Mucosa of rectum (tissue), 2 donors: ENCODE data around the gene ARHGDIA.

Experiments
- H3K27ac ChIP-seq, 2 donors: one replicate each; pipeline ENCODE4 v1.7.0; 2013; ENCODE audit warnings: inconsistent platforms in 2 of 2, low read depth in 2 of 2, low read length in 2 of 2
- H3K27me3 ChIP-seq, 2 donors: one replicate each; pipeline ENCODE4 v1.7.0; 2013; ENCODE audit warnings: low read length in 2 of 2; ENCODE audit not compliant: control insufficient read depth in 2 of 2, insufficient read depth in 2 of 2
- H3K36me3 ChIP-seq, 2 donors: one replicate each; pipeline ENCODE4 v1.7.0; 2013; ENCODE audit warnings: low read length in 2 of 2; ENCODE audit not compliant: control insufficient read depth in 2 of 2, insufficient read depth in 2 of 2
- H3K4me1 ChIP-seq, 2 donors: one replicate each; pipeline ENCODE4 v1.7.0; 2013; ENCODE audit warnings: low read length in 2 of 2, mild to moderate bottlenecking in 1 of 2; ENCODE audit not compliant: control insufficient read depth in 2 of 2, insufficient read depth in 2 of 2
- H3K4me3 ChIP-seq, 2 donors: one replicate each; pipeline ENCODE4 v1.7.0; 2013; ENCODE audit warnings: low read length in 2 of 2
- H3K9ac ChIP-seq, 2 donors: one replicate each; pipeline ENCODE4 v1.7.0; 2013; ENCODE audit warnings: low read length in 2 of 2, low read depth in 1 of 2, mild to moderate bottlenecking in 1 of 2
- H3K9me3 ChIP-seq, 2 donors: one replicate each; pipeline ENCODE4 v1.7.0; 2013; ENCODE audit warnings: low read length in 2 of 2; ENCODE audit not compliant: control insufficient read depth in 2 of 2
- donor health status: healthy.
- donor health status: Normal muscosa, but diverticular disease.

ARHGDIA gene

GRCh38 chr17:81825841-81826466, 45.2 kb downstream of the ARHGDIA start:
- peaks cover 24 to 27% of the 10 kb centered on the region in 2 donors for H3K4me1 ChIP-seq
- H3K27me3 ChIP-seq = no peaks in the 10 kb centered on the region
- H3K27ac ChIP-seq = no peak overlapping the region
- H3K36me3 ChIP-seq = no peaks in the 10 kb centered on the region
- no peak overlapping the region for H3K9ac ChIP-seq
- H3K9me3 ChIP-seq = no peaks in the 10 kb centered on the region
- no peak overlapping the region for H3K4me3 ChIP-seq

DNA sequence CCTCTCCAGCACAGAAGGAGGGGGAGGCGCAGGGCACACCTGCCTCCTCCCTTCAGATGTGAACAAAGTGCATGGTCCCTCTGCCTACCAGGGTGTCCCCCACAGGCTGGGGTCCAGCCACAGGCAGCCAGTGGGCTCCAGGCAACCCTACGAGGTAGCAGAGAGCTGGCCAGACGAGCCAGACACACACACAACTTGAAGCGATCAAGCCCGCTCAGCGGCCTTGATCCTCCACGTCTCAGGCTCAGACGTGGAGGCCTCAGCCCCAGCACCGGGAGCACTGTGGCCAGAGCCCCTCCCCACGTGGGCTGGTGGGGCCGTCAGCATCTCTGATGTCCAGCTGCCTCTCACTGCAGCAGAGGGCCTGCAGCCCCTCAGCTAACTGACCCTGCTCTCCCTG, 46.5 kb downstream of the ARHGDIA start:
- H3K4me1 ChIP-seq = peaks cover 24 to 27% of the 10 kb centered on the region in 2 donors
- no peaks in the 10 kb centered on the region for H3K9me3 ChIP-seq
- no peak overlapping the region for H3K27ac ChIP-seq
- H3K36me3 ChIP-seq = no peaks in the 10 kb centered on the region
- H3K27me3 ChIP-seq = no peaks in the 10 kb centered on the region
- no peak overlapping the region for H3K9ac ChIP-seq
- H3K4me3 ChIP-seq = no peak overlapping the region

DNA sequence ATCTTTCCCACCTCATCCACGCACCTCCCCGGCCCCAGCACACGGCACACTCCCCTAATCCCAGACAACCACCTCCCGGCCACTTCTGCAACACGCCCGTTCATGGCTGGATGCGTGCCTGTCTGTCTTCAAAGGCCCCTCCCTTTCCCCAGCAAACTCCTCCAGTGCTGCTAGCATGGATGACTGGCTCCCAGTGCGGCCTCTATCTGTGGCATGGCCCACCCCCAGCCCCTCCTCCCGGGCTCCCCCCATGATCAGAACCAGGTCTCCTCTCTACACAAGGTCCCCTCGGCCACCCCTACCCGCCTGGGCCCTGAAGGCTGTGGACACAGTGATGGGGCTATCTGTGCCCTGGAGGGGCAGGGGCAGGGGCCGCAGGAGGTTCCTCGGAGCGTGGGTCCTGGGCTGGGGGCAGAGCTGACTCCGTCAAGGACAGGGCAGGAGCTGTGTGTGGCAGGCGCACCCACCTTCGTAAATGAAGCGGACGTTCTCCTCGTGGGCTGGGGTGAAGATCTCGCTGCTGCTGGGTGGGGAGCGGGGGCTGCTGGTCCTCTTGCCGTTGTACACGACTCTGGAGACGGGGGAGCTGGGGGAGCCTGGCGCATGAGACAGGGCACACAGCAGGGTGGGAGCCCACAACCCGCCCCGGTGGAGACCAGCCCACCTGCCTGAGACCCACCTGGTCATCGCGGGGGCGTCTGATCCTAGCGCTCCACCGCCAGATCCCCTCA, 47.2 kb downstream of the ARHGDIA start:
- Histone ChIP-seq H3K27me3 (no peaks in the 10 kb centered on the region), H3K27ac (no peak overlapping the region), H3K36me3 (no peaks in the 10 kb centered on the region), H3K9ac (no peak overlapping the region), H3K4me1 (peaks cover 24 to 27% of the 10 kb centered on the region in 2 donors), H3K9me3 (no peaks in the 10 kb centered on the region), H3K4me3 (no peak overlapping the region)

- H3K9me3 ChIP-seq = no peaks in the 10 kb centered on the region
- H3K9ac ChIP-seq = peak overlapping the region in 1 of 2 donors; percentile 81
- peaks cover 24 to 27% of the 10 kb centered on the region in 2 donors for H3K4me1 ChIP-seq
- H3K36me3 ChIP-seq = no peaks in the 10 kb centered on the region
- peak overlapping the region; percentile 96 to 97 for H3K27ac ChIP-seq
- H3K27me3 ChIP-seq = no peaks in the 10 kb centered on the region
- H3K4me3 ChIP-seq = no peak overlapping the region
These were observed 47.9 kb downstream of the ARHGDIA start for GRCh38 chr17:81822996-81823819.

DNA sequence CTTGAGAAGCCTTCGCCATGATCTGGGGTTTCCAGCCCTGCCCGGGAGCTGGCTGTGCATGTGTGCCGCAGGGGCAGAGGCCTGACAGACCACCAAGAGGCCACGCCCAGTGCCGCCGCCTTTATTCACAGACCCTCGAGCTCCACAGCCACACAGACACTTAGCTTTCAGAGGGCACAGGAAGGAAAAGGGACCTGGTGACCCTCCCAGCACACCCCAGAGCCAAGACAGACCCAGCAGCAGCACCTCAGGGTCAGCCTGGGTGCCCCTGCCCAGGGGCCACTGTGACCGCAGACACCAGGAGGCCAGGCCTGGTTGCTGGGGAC, 48.9 kb downstream of the ARHGDIA start:
- Histone ChIP-seq H3K27me3 (no peaks in the 10 kb centered on the region), H3K27ac (peak overlapping the region; percentile 96 to 97), H3K4me1 (peaks cover 24 to 27% of the 10 kb centered on the region in 2 donors), H3K9ac (peak overlapping the region; percentile 32 to 81), H3K9me3 (no peaks in the 10 kb centered on the region), H3K4me3 (no peak overlapping the region), H3K36me3 (no peaks in the 10 kb centered on the region)

DNA sequence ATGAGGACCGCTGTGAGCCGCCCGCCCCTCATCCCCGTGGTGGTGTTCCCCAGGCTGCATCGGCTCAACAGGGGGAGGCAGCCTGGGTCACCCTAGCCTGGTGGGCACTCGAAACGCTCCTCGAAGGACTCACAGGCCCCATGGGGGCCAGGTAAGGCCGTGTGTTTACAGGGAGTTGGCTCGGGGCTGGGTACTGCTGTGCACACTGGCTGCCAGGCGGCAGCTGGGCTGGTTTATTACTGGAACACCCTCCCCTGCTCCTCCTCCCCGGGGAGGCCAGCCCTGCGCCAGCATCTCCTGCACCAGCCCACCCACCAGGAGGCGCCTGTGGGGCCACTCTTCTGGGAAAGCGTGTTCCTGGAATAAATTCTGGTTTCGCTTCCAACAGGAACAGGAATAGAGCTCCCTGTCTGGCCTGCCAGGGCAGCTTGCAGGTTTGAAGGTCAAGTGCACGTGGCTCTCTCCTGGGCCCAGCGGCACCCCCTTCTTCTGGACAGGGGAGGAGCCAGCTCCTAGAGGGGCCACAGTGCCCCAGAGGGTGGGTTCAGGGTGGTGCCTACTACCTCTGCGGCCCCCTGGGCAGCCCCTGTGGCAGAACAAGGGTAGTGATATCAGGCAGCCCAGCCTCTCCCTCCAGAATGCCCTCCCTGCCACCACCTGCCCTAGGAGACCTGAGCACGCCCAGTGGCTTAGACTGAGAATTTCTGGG, 49.4 kb downstream of the ARHGDIA start:
- Histone ChIP-seq H3K36me3 (no peaks in the 10 kb centered on the region), H3K27me3 (no peaks in the 10 kb centered on the region), H3K9ac (peak overlapping the region; percentile 60 to 81), H3K4me3 (peak overlapping the region in 1 of 2 donors; percentile 17), H3K4me1 (peaks cover 24 to 27% of the 10 kb centered on the region in 2 donors), H3K27ac (peak overlapping the region; percentile 96 to 97), H3K9me3 (no peaks in the 10 kb centered on the region)

- peak overlapping the region; percentile 60 to 69 for H3K9ac ChIP-seq
- peak overlapping the region in 1 of 2 donors; percentile 17 for H3K4me3 ChIP-seq
These were observed 50.0 kb downstream of the ARHGDIA start for GRCh38 chr17:81821147-81821546.

DNA sequence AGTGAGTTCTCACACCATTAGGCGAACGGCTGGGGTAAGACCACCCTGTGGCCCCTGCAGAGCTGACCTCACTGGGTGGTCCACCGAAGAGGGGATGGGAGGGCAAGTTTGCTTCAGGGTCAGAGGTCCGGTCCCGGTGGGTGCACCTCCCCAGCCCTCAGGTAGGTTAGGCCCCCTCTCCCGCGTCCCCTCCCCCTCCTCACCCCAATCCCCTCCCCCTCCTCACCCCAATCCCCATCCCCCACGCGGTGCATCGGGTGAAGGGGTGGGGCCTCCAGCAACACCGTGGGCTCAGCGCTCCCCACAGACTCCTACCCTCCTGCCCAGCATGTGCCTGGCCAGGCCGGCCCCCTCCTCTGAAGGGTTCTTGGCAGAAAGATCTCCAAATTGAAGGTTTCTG, 51.4 kb downstream of the ARHGDIA start:
- no peaks in the 10 kb centered on the region for H3K36me3 ChIP-seq
- no peak overlapping the region for H3K27ac ChIP-seq
- H3K4me1 ChIP-seq = peaks cover 23 to 26% of the 10 kb centered on the region in 2 donors
- H3K27me3 ChIP-seq = no peaks in the 10 kb centered on the region
- no peak overlapping the region for H3K4me3 ChIP-seq
- H3K9ac ChIP-seq = no peak overlapping the region
- no peaks in the 10 kb centered on the region for H3K9me3 ChIP-seq

More at GRCh38 chr17:81821147-81821546, 50.0 kb downstream of the ARHGDIA start:
- Histone ChIP-seq H3K27ac (peak overlapping the region; percentile 96 to 97), H3K27me3 (no peaks in the 10 kb centered on the region), H3K36me3 (no peaks in the 10 kb centered on the region), H3K9me3 (no peaks in the 10 kb centered on the region), H3K4me1 (peaks cover 23 to 26% of the 10 kb centered on the region in 2 donors)

DNA sequence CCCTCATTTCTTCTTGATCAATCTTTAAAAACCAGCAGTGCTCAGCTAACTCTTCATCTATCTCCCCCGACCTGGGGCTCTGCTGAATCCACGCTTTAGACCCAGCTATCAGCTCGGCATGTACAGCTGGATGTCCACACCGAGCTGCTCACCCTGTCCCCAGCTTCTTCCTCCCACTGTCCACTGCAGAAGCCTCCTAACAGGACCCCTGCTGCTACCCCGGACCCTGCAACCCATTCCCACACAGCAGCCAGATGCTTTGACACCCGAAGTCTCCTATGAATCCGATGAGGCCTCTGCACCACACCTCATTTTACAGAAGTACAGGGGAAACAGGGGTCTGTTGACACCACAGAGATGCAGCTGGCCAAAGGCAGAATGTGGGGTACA, 53.4 kb downstream of the ARHGDIA start:
- no peaks in the 10 kb centered on the region for H3K36me3 ChIP-seq
- no peaks in the 10 kb centered on the region for H3K9me3 ChIP-seq
- no peak overlapping the region for H3K27ac ChIP-seq
- no peak overlapping the region for H3K9ac ChIP-seq
- H3K4me3 ChIP-seq = no peak overlapping the region
- H3K4me1 ChIP-seq = peaks cover 23 to 26% of the 10 kb centered on the region in 2 donors
- no peaks in the 10 kb centered on the region for H3K27me3 ChIP-seq
